Transverse colon (tissue), 4 donors: Measurements from ENCODE around the gene PCYT1A. TPM values are rescaled to one million over a fixed set of nuclear protein-coding genes. Genes with fewer than 3 reads are reported as not detected.
"Not testable (repeated sequence)": the region's sequence is repeated elsewhere in the genome, so short reads cannot be mapped to it uniquely, and the experiment has no call there.

Experiments
- DNase-seq: peaks from one replicate; pipeline ENCODE4 v3.0.0-alpha.2; 2019
- H3K27ac ChIP-seq, 4 donors: fragments of 200-600 bp; sonication (generic); 2 replicates each; pipeline ENCODE4 v1.5.1; 2016 to 2018; ENCODE audit warnings: inconsistent platforms in 4 of 4
- H3K27me3 ChIP-seq: fragments of 200-600 bp; sonication (generic); 2 replicates; pipeline ENCODE4 v1.5.1; 2017; ENCODE audit warnings: inconsistent platforms
- H3K36me3 ChIP-seq, 4 donors: fragments of 200-600 bp; sonication (generic); 2 replicates each; pipeline ENCODE4 v1.5.1; 2017 to 2019; ENCODE audit warnings: inconsistent platforms in 4 of 4
- H3K4me1 ChIP-seq, 4 donors: fragments of 200-600 bp; sonication (generic); 2 replicates each; pipeline ENCODE4 v1.5.1; 2017 to 2020; ENCODE audit warnings: inconsistent platforms in 4 of 4
- H3K4me3 ChIP-seq, 4 donors: fragments of 200-600 bp; sonication (generic); 1 replicate in 1 of 4; 2 replicates in 3 of 4; pipeline versions ENCODE4 v1.5.1 to v1.6.1; 2017 to 2019; ENCODE audit warnings: inconsistent platforms in 4 of 4
- H3K9me3 ChIP-seq, 2 donors: fragments of 200-600 bp; sonication (generic); 2 replicates each; pipeline ENCODE4 v1.5.1; 2017 to 2019; ENCODE audit warnings: inconsistent platforms in 2 of 2
- EP300 ChIP-seq: sonication (generic); formaldehyde crosslinking; IDR thresholded peaks from one replicate; pipeline ENCODE4 v1.6.1; 2017; ENCODE audit warnings: antibody characterized with exemption, low read depth
- POLR2A ChIP-seq: fragments of 450-650 bp; IDR thresholded peaks from one replicate; pipeline ENCODE4 v1.6.1; 2016; ENCODE audit warnings: antibody characterized with exemption, mild to moderate bottlenecking, moderate library complexity
- POLR2AphosphoS5 ChIP-seq, 3 donors: sonication (generic); formaldehyde crosslinking; IDR thresholded peaks; one replicate each; pipeline ENCODE4 v1.6.1; 2016; ENCODE audit warnings: antibody characterized with exemption in 3 of 3
- WGBS, 2 donors: methylation state at CpG; one replicate each; pipeline ENCODE4 v1.1.5; 2018; ENCODE audit warnings: low coverage in 1 of 2; 5-methylcytosine and 5-hydroxymethylcytosine counted together
- in situ Hi-C, 4 donors: fragments of 200-750 bp; cut with MboI; loops; one replicate each; pipeline versions ENCODE4 v1.15.0 to v1.15.1; 2017; ENCODE audit warnings: low sequenced_read_pairs in 3 of 4, low pct_ligation_motif_present in 1 of 4, low pct_unique_long_range_greater_than_20kb in 1 of 4
- intact Hi-C: fragments of 100-400 bp; cut with DNase I; formaldehyde crosslinking; loops from one replicate; pipeline ENCODE4 v1.15.1; 2023; ENCODE audit warnings: low total_unique reads
- total RNA-seq, 4 donors: library from RNA; depleted of rRNA; stranded (reverse); fragments of >200 nt; gene quantifications; one replicate each; pipeline ENCODE4 v1.1.0, GENCODE V29; 2016
- TF ChIP-seq, protein P1 (sequence below), 5 experiments: fragments of 200-600 bp in 3 of 5; fragments of 450-650 bp in 2 of 5; sonication (generic) in 3 of 5; IDR thresholded peaks; 1 replicate in 2 of 5; 2 replicates in 3 of 5; pipeline ENCODE4 v1.5.1; 2016 to 2017; ENCODE audit warnings: antibody characterized with exemption in 5 of 5, inconsistent platforms in 3 of 5, mild to moderate bottlenecking in 2 of 5, moderate library complexity in 1 of 5

Gene PCYT1A
- total RNA-seq, 4 donors from 2014 or later: 50.1 to 104 (median 76.2) TPM

DNA sequence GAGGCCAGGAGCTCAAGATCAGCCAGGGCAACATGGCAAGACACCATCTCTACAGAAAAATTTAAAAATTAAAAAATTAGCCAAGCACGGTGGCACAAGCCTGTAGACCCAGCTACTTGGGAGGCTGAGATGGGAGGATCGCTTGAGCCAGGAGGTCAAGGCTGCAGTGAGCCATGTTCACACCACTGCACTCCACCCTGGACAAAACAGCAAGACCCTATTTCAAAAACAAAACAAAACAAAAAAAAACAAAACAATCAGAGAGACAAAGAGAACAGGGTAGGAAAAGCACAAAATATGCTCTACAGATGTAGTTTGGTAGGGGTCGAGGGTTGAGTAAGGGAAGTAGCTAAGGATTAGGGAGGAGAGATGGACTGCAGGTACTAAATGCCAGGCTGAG, 27.1 kb upstream of the PCYT1A start:
- intact Hi-C loops (no loop called here), in situ Hi-C loops (no loop called here)
- H3K4me1 ChIP-seq: peaks cover 0 to 5% (median 2%) of the 10 kb centered on the region in 4 donors
- DNase-seq: no peak
- H3K4me3 ChIP-seq: no peak overlapping the region
- no peak for TF ChIP-seq EP300
- TF ChIP-seq, protein P1, sequence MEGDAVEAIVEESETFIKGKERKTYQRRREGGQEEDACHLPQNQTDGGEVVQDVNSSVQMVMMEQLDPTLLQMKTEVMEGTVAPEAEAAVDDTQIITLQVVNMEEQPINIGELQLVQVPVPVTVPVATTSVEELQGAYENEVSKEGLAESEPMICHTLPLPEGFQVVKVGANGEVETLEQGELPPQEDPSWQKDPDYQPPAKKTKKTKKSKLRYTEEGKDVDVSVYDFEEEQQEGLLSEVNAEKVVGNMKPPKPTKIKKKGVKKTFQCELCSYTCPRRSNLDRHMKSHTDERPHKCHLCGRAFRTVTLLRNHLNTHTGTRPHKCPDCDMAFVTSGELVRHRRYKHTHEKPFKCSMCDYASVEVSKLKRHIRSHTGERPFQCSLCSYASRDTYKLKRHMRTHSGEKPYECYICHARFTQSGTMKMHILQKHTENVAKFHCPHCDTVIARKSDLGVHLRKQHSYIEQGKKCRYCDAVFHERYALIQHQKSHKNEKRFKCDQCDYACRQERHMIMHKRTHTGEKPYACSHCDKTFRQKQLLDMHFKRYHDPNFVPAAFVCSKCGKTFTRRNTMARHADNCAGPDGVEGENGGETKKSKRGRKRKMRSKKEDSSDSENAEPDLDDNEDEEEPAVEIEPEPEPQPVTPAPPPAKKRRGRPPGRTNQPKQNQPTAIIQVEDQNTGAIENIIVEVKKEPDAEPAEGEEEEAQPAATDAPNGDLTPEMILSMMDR (IDR thresholded peaks at IDR 0.05): no peak
- TF ChIP-seq POLR2A: no peak
- no peak overlapping the region for H3K27ac ChIP-seq
- 92 to 94% methylated on average over 3 of the region's 3 CpGs for WGBS, 2 donors
- H3K27me3 ChIP-seq: no peaks in the 10 kb centered on the region
- H3K36me3 ChIP-seq: no peaks in the 10 kb centered on the region
- no peaks in the 10 kb centered on the region for H3K9me3 ChIP-seq

DNA sequence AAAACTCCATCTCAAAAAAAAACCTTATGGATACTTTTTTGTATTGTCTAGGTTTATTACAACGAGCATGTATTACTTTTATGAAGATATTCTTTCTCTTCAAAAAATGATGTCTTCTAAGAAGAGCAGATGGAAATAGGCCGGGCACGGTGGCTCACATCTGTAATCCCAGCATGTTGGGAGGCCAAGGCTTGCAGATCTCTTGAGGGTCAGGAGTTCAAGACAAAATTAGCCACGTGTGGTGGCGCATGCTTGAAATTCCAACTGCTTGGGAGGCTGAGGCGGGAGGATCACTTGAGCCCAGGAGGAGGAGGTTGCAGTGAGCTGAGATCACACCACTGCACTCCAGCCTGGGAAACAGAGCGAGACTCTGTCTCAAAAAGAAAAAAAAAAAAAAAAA, 26.6 kb upstream of the PCYT1A start:
- H3K36me3 ChIP-seq, H3K9me3 ChIP-seq, DNase-seq, H3K4me1 ChIP-seq, H3K27me3 ChIP-seq, H3K27ac ChIP-seq, intact Hi-C loops, in situ Hi-C loops, H3K4me3 ChIP-seq: not testable (repeated sequence)
- WGBS, 2 donors: 89 to 97% methylated on average over 4 to 7 of the region's 7 CpGs

DNA sequence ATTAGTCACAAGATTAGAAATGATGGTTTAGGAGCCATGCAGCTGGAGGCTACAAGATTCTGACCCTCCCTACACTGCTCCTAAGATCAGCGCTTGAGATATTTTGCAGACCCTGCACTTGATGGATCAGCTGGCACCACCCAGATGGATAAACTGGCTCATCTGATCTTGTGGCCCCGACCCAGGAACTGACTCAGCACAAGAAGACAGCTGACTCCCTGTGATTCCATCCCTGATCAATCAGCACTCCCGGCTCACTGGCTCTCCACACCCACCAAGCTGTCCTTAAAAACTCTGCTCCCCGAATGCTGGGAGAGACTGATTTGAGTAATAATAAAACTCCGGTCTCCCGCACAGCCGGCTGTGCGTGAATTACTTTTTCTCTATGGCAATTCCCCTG, 15.4 kb upstream of the PCYT1A start:
- H3K27ac ChIP-seq, H3K4me1 ChIP-seq, H3K36me3 ChIP-seq, in situ Hi-C loops, DNase-seq, intact Hi-C loops, H3K4me3 ChIP-seq, H3K27me3 ChIP-seq, H3K9me3 ChIP-seq: not testable (repeated sequence)
- WGBS, 2 donors: 92% methylated on average over 7 of the region's 8 CpGs; no CpG with 5 or more reads in 1 of the 2 donors

DNA sequence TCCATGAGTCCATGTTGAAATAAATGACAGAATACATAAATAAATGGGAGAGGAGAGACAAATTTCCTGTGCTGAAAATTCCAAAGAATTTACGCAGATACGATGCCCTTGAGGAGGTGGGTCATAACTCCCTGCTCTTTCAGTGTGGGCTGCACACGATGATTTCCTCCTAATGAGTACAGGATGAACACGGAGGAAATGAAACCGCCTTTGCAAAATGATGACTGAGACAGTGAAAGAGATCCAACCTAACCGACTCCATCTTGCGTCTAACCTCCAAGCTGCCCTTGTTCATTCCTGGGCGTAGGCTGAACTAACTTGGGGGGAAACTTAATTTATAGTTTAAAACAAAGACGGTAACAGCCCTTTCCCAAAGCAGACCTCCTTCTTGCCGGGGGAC, 15.0 kb upstream of the PCYT1A start:
- H3K4me1 ChIP-seq, in situ Hi-C loops, H3K36me3 ChIP-seq, H3K9me3 ChIP-seq, DNase-seq, H3K27me3 ChIP-seq, H3K4me3 ChIP-seq, H3K27ac ChIP-seq, intact Hi-C loops: not testable (repeated sequence)
- WGBS, 2 donors: 60 to 72% methylated on average over 1 to 8 of the region's 10 CpGs

DNA sequence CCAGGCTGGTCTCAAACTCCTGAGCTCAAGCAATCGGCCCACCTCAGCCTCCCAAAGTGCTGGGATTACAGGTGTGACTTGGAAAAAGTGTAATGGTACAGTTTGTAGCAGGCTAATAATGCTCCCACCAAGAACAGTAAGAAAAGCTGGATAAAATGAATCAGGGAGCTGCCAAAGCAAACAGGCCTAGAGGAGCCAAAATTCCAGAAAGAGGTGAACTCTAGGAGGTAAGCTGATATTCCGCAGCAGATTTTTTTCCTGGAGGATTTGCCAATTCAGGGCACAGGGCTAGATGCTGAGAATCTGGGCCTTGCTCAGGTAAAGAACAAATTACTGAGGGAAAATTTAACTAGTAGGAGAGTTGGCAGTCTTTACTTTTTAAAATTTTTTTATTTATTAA, 11.0 kb upstream of the PCYT1A start:
- no peaks in the 10 kb centered on the region for H3K4me1 ChIP-seq
- no peaks in the 10 kb centered on the region for H3K27me3 ChIP-seq
- in situ Hi-C loops (no loop called here), intact Hi-C loops (no loop called here)
- H3K27ac ChIP-seq: no peak overlapping the region
- no peaks in the 10 kb centered on the region for H3K36me3 ChIP-seq
- 98 to 100% methylated on average over 2 of the region's 2 CpGs for WGBS, 2 donors
- no peak for DNase-seq
- no peak overlapping the region for H3K4me3 ChIP-seq
- no peaks in the 10 kb centered on the region for H3K9me3 ChIP-seq
- TF ChIP-seq POLR2AphosphoS5 (IDR thresholded peaks at IDR 0.05) (no peak), EP300 (no peak), POLR2A (no peak)
- TF ChIP-seq, protein P1 (IDR thresholded peaks at IDR 0.05): no peak

DNA sequence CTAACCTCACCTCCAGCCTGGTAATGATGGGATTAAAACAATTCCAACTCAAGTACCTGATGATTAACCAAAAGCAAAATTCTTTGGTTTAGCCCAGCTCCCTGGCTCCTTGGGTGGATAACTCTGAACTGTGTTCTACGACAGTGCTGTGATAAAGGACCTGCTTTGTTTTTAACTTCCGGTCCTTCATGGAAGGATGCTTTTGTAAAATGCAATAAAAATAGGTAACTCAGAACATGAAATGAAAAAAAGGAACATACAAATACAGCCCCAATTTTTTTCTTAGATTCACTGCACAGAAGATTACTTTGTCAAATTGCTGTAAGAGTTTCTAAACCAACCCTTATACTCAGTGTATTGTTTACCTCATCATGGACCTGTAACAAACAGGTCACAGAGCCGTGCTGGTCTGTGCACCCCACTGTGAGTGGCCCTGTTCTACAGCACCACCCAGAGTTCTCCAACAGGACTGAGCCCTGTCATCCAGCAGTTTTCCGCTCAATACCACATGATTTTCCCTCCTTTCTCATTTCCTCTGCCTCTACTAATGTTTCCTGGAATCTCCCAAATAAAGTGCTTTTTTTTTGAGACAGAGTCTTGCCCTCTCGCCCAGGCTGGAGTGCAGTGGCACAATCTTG, 4.9 kb upstream of the PCYT1A start:
- Histone ChIP-seq H3K27me3 (no peaks in the 10 kb centered on the region), H3K27ac (no peak overlapping the region), H3K36me3 (no peaks in the 10 kb centered on the region), H3K4me3 (no peak overlapping the region), H3K9me3 (no peaks in the 10 kb centered on the region), H3K4me1 (peaks cover 0 to 6% (median 2%) of the 10 kb centered on the region in 4 donors)
- WGBS, 2 donors: 83 to 88% methylated on average over 3 to 5 of the region's 5 CpGs
- DNase-seq: no peak
- in situ Hi-C loops (no loop called here), intact Hi-C loops (no loop called here)
- no peak for TF ChIP-seq EP300
